Activated CD8-positive, alpha-beta T cell treated with anti-CD3 and anti-CD28 coated beads for 36 hours (primary cell): ENCODE measurements around the gene UQCRH. TPM values are rescaled to one million over a fixed set of nuclear protein-coding genes. Genes with fewer than 3 reads are reported as not detected.
A peak's percentile ranks its signal among the peaks of the same experiment; 100 is the strongest.
"Not testable (repeated sequence)": the region's sequence is repeated elsewhere in the genome, so short reads cannot be mapped to it uniquely, and the experiment has no call there.

Experiments used
- ATAC-seq: fragments of 200-7000 bp; cut with Tn5 transposase; one replicate; pipeline ENCODE4 v1.10.0; 2021; ENCODE audit warnings: mild to moderate bottlenecking, moderate library complexity
- CTCF ChIA-PET: fragments of 350-600 bp; sonication (Branson Sonifier 250); formaldehyde crosslinking; loops from one replicate; lab custom pipeline; 2021; ENCODE audit warnings: antibody characterized with exemption; lab: Charles Lee
- POLR2A ChIA-PET: fragments of 350-600 bp; sonication (Branson Sonifier 250); formaldehyde crosslinking; loops from one replicate; lab custom pipeline; 2021; ENCODE audit warnings: antibody characterized with exemption; lab: Charles Lee
- DNase-seq: peaks from one replicate; pipeline ENCODE4 v3.0.0-alpha.2; 2020
- H3K27ac Mint-ChIP-seq: one replicate; pipeline ENCODE4 v1.8.0; 2021; ENCODE audit warnings: mild to moderate bottlenecking, mixed read lengths
- H3K27me3 Mint-ChIP-seq: one replicate; pipeline ENCODE4 v1.8.0; 2021; ENCODE audit warnings: mixed read lengths
- H3K36me3 Mint-ChIP-seq: one replicate; pipeline ENCODE4 v1.8.0; 2021; ENCODE audit warnings: low read depth, mixed read lengths
- H3K4me1 Mint-ChIP-seq: one replicate; pipeline ENCODE4 v1.8.0; 2021; ENCODE audit warnings: low read depth, mixed read lengths
- H3K4me3 Mint-ChIP-seq: one replicate; pipeline ENCODE4 v1.8.0; 2021; ENCODE audit warnings: mild to moderate bottlenecking, moderate library complexity, mixed read lengths
- H3K9me3 Mint-ChIP-seq: one replicate; pipeline ENCODE4 v1.8.0; 2021; ENCODE audit warnings: mixed read lengths
- CTCF ChIP-seq: fragments of 200-600 bp; IDR thresholded peaks from one replicate; pipeline ENCODE4 v1.8.0; 2022; ENCODE audit warnings: antibody characterized with exemption, mild to moderate bottlenecking
- intact Hi-C: fragments of 100-400 bp; cut with micrococcal nuclease; formaldehyde crosslinking; loops from one replicate; pipeline ENCODE4 v1.10.0; 2022
- total RNA-seq, 2 experiments: library from RNA; stranded (reverse); gene quantifications; one replicate each; pipeline ENCODE4 v1.2.3, GENCODE V29; 2021

UQCRH gene
- total RNA-seq, 2 experiments from 2014 or later: 391 to 396 TPM

- H3K36me3 Mint-ChIP-seq: peaks cover 60% of the 10 kb centered on the region
- DNase-seq (no peak), ATAC-seq (no peak)
- no peaks in the 10 kb centered on the region for H3K27me3 Mint-ChIP-seq
- H3K4me3 Mint-ChIP-seq: no peak overlapping the region
- intact Hi-C loops: loop anchor here (5.0 kb wide), 1 partner anchor 41 kb away; the partner anchor contains the start of genes LRRC41 and UQCRH
- ChIA-PET CTCF (no interaction called here), POLR2A (interaction anchor here (1.1 kb wide), 1 partner anchor 35 kb away, joined by 4 read pairs; no protein-coding TSS in a partner anchor)
- H3K27ac Mint-ChIP-seq: peak overlapping the region; percentile 99
- H3K9me3 Mint-ChIP-seq: no peaks in the 10 kb centered on the region
- no peak for TF ChIP-seq CTCF
- H3K4me1 Mint-ChIP-seq: peaks cover 58% of the 10 kb centered on the region
These were observed 39.8 kb downstream of the UQCRH start for GRCh38 chr1:46343351-46343695.

- Mint-ChIP-seq H3K4me1 (peaks cover 57% of the 10 kb centered on the region), H3K36me3 (peaks cover 60% of the 10 kb centered on the region), H3K4me3 (no peak overlapping the region), H3K27me3 (no peaks in the 10 kb centered on the region), H3K27ac (peak overlapping the region; percentile 99), H3K9me3 (no peaks in the 10 kb centered on the region)
- POLR2A ChIA-PET: interaction anchor here (1.1 kb wide), 1 partner anchor 36 kb away, joined by 4 read pairs; no protein-coding TSS in a partner anchor
- CTCF ChIA-PET: interaction anchor here (0.7 kb wide), 1 partner anchor 41 kb away, joined by 4 read pairs; the partner anchor contains the start of genes LRRC41 and UQCRH
- intact Hi-C loops: loop anchor here (5.0 kb wide), 1 partner anchor 41 kb away; the partner anchor contains the start of genes LRRC41 and UQCRH
- DNase-seq (no peak), ATAC-seq (no peak)
- no peak for TF ChIP-seq CTCF
These were observed 40.2 kb downstream of the UQCRH start for GRCh38 chr1:46343705-46344104.

- Mint-ChIP-seq H3K36me3 (peaks cover 62% of the 10 kb centered on the region), H3K4me3 (no peak overlapping the region), H3K27ac (peak overlapping the region; percentile 39), H3K9me3 (no peaks in the 10 kb centered on the region), H3K4me1 (peaks cover 54% of the 10 kb centered on the region), H3K27me3 (no peaks in the 10 kb centered on the region)
- POLR2A ChIA-PET: interaction anchor here (0.7 to 2.1 kb wide), 3 partner anchors 37 to 430 kb away, joined by 3 to 12 read pairs (median 4); partner anchors contain the start of genes LRRC41 and UQCRH
- TF ChIP-seq CTCF: no peak
- CTCF ChIA-PET: interaction anchor here (0.7 kb wide), 2 partner anchors 41 to 44 kb away, joined by 3 to 4 read pairs; partner anchors contain the start of genes LRRC41 and UQCRH
- no peak for ATAC-seq
- intact Hi-C loops: loop anchor here (5.0 kb wide), 1 partner anchor 42 kb away; the partner anchor contains the start of genes LRRC41 and UQCRH
- no peak for DNase-seq
These were observed 41.0 kb downstream of the UQCRH start for GRCh38 chr1:46344481-46344880.

- TF ChIP-seq CTCF: no peak
- Mint-ChIP-seq H3K27me3 (no peaks in the 10 kb centered on the region), H3K27ac (peak overlapping the region; percentile 22), H3K9me3 (no peaks in the 10 kb centered on the region), H3K4me1 (peaks cover 51% of the 10 kb centered on the region), H3K4me3 (no peak overlapping the region), H3K36me3 (peaks cover 69% of the 10 kb centered on the region)
- intact Hi-C loops: no loop called here
- ATAC-seq: no peak
- no peak for DNase-seq
- CTCF ChIA-PET: interaction anchor here (0.9 kb wide), 1 partner anchor 11 kb away, joined by 3 read pairs; no protein-coding TSS in a partner anchor
- POLR2A ChIA-PET: interaction anchor here (0.7 to 2.1 kb wide), 2 partner anchors 42 to 430 kb away, joined by 3 to 12 read pairs; partner anchors contain the start of genes LRRC41 and UQCRH
These were observed 41.8 kb downstream of the UQCRH start for GRCh38 chr1:46345281-46345680.

- Mint-ChIP-seq H3K4me1 (peaks cover 6% of the 10 kb centered on the region), H3K4me3 (no peak overlapping the region), H3K9me3 (no peaks in the 10 kb centered on the region), H3K27ac (no peak overlapping the region), H3K36me3 (peaks cover 44% of the 10 kb centered on the region), H3K27me3 (no peaks in the 10 kb centered on the region)
- ATAC-seq (no peak), DNase-seq (no peak)
- ChIA-PET CTCF (interaction anchor here (1.3 kb wide), 1 partner anchor 196 kb away, joined by 3 read pairs; no protein-coding TSS in a partner anchor), POLR2A (interaction anchor here (1.4 kb wide), 1 partner anchor 10 kb away, joined by 4 read pairs; no protein-coding TSS in a partner anchor)
- no peak for TF ChIP-seq CTCF
- intact Hi-C loops: no loop called here
These were observed 48.9 kb downstream of the UQCRH start for GRCh38 chr1:46352363-46352762.

- not testable (repeated sequence) for H3K27me3 Mint-ChIP-seq
- POLR2A ChIA-PET: interaction anchor here (1.2 kb wide), 1 partner anchor 9 kb away, joined by 3 read pairs; no protein-coding TSS in a partner anchor
These were observed 52.4 kb downstream of the UQCRH start for GRCh38 chr1:46355920-46356319.

More at GRCh38 chr1:46355920-46356319, 52.4 kb downstream of the UQCRH start:
- DNase-seq, H3K4me3 Mint-ChIP-seq, intact Hi-C loops, H3K9me3 Mint-ChIP-seq, H3K4me1 Mint-ChIP-seq, CTCF ChIA-PET, ATAC-seq, H3K27ac Mint-ChIP-seq: not testable (repeated sequence)
- H3K36me3 Mint-ChIP-seq: peaks cover 33% of the 10 kb centered on the region
